Peyer's patch (tissue), 4 donors: ENCODE measurements around the gene BHLHE23. TPM values are rescaled to one million over a fixed set of nuclear protein-coding genes. Genes with fewer than 3 reads are reported as not detected.

ENCODE experiments used
- DNase-seq, 3 donors: peaks; one replicate each; pipeline ENCODE4 v3.0.0-alpha.2; 2017 to 2019
- H3K27ac ChIP-seq, 4 donors: fragments of 200-600 bp; sonication (generic); one replicate each; pipeline ENCODE4 v1.5.1; 2016 to 2019
- H3K27me3 ChIP-seq, 2 donors: fragments of 200-600 bp; sonication (generic); one replicate each; pipeline ENCODE4 v1.5.1; 2019
- H3K36me3 ChIP-seq, 3 donors: fragments of 200-600 bp; sonication (generic); one replicate each; pipeline ENCODE4 v1.5.1; 2016 to 2019
- H3K4me1 ChIP-seq, 4 donors: fragments of 200-600 bp; sonication (generic); one replicate each; pipeline ENCODE4 v1.5.1; 2016 to 2019
- H3K4me3 ChIP-seq, 4 donors: fragments of 200-600 bp; sonication (generic); 1 replicate in 3 of 4; 2 replicates in 1 of 4; pipeline ENCODE4 v1.5.1; 2016 to 2019; ENCODE audit warnings: mild to moderate bottlenecking in 1 of 4
- H3K9me3 ChIP-seq, 4 donors: fragments of 200-600 bp; sonication (generic); one replicate each; pipeline ENCODE4 v1.5.1; 2016 to 2019; ENCODE audit warnings: mild to moderate bottlenecking in 1 of 4
- POLR2A ChIP-seq, 2 donors: fragments of 450-650 bp; IDR thresholded peaks; one replicate each; pipeline ENCODE4 v1.5.1; 2017; ENCODE audit warnings: antibody characterized with exemption in 2 of 2, mild to moderate bottlenecking in 2 of 2, moderate library complexity in 2 of 2
- total RNA-seq, 4 donors: library from RNA; depleted of rRNA; stranded (reverse); fragments of >200 nt; gene quantifications; one replicate each; pipeline ENCODE4 v1.1.0, GENCODE V29; 2016
- TF ChIP-seq, protein P1 (sequence below), 6 experiments: fragments of 450-650 bp in 4 of 6; fragments of 200-600 bp in 2 of 6; sonication (generic) in 1 of 6; IDR thresholded peaks; one replicate each; pipeline ENCODE4 v1.5.1; 2017 to 2019; ENCODE audit warnings: antibody characterized with exemption in 6 of 6, mild to moderate bottlenecking in 3 of 6, moderate library complexity in 1 of 6

BHLHE23 gene
- total RNA-seq, 4 donors from 2014 or later = not detected

- Histone ChIP-seq H3K36me3 (no peaks in the 10 kb centered on the region), H3K27ac (no peak overlapping the region), H3K9me3 (no peaks in the 10 kb centered on the region), H3K4me1 (peaks cover 0 to 5% (median 1%) of the 10 kb centered on the region in 4 donors), H3K27me3 (peaks cover 0 to 21% of the 10 kb centered on the region in 2 donors), H3K4me3 (no peak overlapping the region)
- no peak for TF ChIP-seq POLR2A (IDR thresholded peaks at IDR 0.05)
- TF ChIP-seq, protein P1, sequence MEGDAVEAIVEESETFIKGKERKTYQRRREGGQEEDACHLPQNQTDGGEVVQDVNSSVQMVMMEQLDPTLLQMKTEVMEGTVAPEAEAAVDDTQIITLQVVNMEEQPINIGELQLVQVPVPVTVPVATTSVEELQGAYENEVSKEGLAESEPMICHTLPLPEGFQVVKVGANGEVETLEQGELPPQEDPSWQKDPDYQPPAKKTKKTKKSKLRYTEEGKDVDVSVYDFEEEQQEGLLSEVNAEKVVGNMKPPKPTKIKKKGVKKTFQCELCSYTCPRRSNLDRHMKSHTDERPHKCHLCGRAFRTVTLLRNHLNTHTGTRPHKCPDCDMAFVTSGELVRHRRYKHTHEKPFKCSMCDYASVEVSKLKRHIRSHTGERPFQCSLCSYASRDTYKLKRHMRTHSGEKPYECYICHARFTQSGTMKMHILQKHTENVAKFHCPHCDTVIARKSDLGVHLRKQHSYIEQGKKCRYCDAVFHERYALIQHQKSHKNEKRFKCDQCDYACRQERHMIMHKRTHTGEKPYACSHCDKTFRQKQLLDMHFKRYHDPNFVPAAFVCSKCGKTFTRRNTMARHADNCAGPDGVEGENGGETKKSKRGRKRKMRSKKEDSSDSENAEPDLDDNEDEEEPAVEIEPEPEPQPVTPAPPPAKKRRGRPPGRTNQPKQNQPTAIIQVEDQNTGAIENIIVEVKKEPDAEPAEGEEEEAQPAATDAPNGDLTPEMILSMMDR (IDR thresholded peaks at IDR 0.05) = no peak
- DNase-seq = no peak
Measured at GRCh38 chr20:63000958-63001357, 5.8 kb downstream of the BHLHE23 start.

DNA sequence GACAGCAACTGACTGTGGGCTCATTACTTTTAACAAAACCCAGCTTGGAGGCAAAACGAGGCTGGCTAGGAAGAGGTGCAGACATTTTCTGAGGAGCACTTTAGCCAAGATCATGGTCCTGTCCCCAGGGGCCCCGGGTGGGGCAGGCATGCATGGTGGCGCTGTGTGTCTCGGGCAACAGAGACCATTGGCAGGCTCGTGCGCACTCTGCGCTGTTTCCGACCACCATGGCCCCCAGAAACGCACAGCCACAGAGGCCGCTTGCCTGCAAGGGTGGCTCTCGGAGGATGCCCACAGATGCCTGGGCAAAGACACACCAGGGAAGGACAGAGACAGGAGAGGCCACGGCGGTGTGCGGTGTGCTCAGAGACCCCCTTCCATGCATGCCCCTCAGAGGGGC is 6.7 kb downstream of the BHLHE23 start:
- no peak for DNase-seq
- no peaks in the 10 kb centered on the region for H3K36me3 ChIP-seq
- no peaks in the 10 kb centered on the region for H3K9me3 ChIP-seq
- TF ChIP-seq, protein P1 (IDR thresholded peaks at IDR 0.05) = no peak
- no peak for TF ChIP-seq POLR2A (IDR thresholded peaks at IDR 0.05)
- no peak overlapping the region for H3K4me3 ChIP-seq
- no peaks in the 10 kb centered on the region for H3K4me1 ChIP-seq
- no peak overlapping the region for H3K27ac ChIP-seq
- H3K27me3 ChIP-seq = peaks cover 0 to 12% of the 10 kb centered on the region in 2 donors

DNA sequence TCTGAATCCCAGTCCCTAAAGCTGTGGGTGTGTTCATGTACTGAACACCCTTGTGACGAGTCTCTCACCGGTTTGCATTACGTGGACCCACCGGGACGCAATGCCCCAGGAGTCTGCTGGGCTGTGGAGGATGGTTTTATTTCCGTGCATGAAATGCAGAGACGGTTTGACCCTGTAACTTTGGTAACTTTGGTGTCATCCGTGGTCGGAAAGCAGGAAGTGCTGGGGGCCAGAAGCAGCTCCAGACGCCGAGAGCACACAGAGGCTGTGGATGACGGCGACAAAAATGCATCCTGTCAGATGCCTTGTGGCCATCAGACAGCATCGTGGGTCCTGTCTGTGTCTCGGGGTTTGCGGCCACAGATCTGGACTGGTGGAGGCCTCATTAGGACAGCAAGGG is 7.2 kb downstream of the BHLHE23 start:
- Histone ChIP-seq H3K4me1 (no peaks in the 10 kb centered on the region), H3K9me3 (no peaks in the 10 kb centered on the region), H3K27ac (no peak overlapping the region), H3K4me3 (no peak overlapping the region), H3K27me3 (peaks cover 0 to 8% of the 10 kb centered on the region in 2 donors), H3K36me3 (no peaks in the 10 kb centered on the region)
- no peak for TF ChIP-seq POLR2A (IDR thresholded peaks at IDR 0.05)
- TF ChIP-seq, protein P1 (IDR thresholded peaks at IDR 0.05) = no peak
- no peak for DNase-seq

- Histone ChIP-seq H3K4me1 (no peaks in the 10 kb centered on the region), H3K27ac (no peak overlapping the region), H3K36me3 (no peaks in the 10 kb centered on the region), H3K9me3 (no peaks in the 10 kb centered on the region), H3K4me3 (no peak overlapping the region), H3K27me3 (no peaks in the 10 kb centered on the region)
- TF ChIP-seq POLR2A (IDR thresholded peaks at IDR 0.05) = no peak
- TF ChIP-seq, protein P1 (IDR thresholded peaks at IDR 0.05) = no peak
- DNase-seq = no peak
Measured at GRCh38 chr20:62998449-62998848, 8.3 kb downstream of the BHLHE23 start.

GRCh38 chr20:62997417-62998035 is 9.2 kb downstream of the BHLHE23 start:
- Histone ChIP-seq H3K36me3 (no peaks in the 10 kb centered on the region), H3K27me3 (no peaks in the 10 kb centered on the region), H3K27ac (no peak overlapping the region), H3K9me3 (no peaks in the 10 kb centered on the region), H3K4me1 (no peaks in the 10 kb centered on the region), H3K4me3 (no peak overlapping the region)
- no peak for TF ChIP-seq POLR2A (IDR thresholded peaks at IDR 0.05)
- TF ChIP-seq, protein P1 (IDR thresholded peaks at IDR 0.05) = no peak
- DNase-seq = no peak

GRCh38 chr20:62996596-62996982 is 10.2 kb downstream of the BHLHE23 start:
- Histone ChIP-seq H3K4me3 (no peak overlapping the region), H3K9me3 (no peaks in the 10 kb centered on the region), H3K36me3 (no peaks in the 10 kb centered on the region), H3K4me1 (no peaks in the 10 kb centered on the region), H3K27ac (no peak overlapping the region), H3K27me3 (no peaks in the 10 kb centered on the region)
- DNase-seq = no peak
- no peak for TF ChIP-seq POLR2A (IDR thresholded peaks at IDR 0.05)
- TF ChIP-seq, protein P1 (IDR thresholded peaks at IDR 0.05) = no peak
